Loucy (cell line): Measurements from ENCODE around the gene DNAJB9.

Source experiments
- CTCF ChIP-seq: fragments of 200-600 bp; sonication (generic); conservative IDR thresholded peaks from 2 replicates; pipeline ENCODE4 v1.5.1; 2014; ENCODE audit warnings: mild to moderate bottlenecking, antibody characterized with exemption, low read length
- EZH2phosphoT487 ChIP-seq: fragments of 200-600 bp; IDR thresholded peaks from 2 replicates; pipeline ENCODE4 v1.6.1; 2018; ENCODE audit warnings: antibody characterized with exemption, mild to moderate bottlenecking, moderate library complexity, borderline replicate concordance

- TF ChIP-seq CTCF = no peak
- no peak for TF ChIP-seq EZH2phosphoT487
Measured at GRCh38 chr7:108525985-108526767, 43.5 kb upstream of the DNAJB9 start, which contains the start of gene PNPLA8.
